ENCODE results near the gene MIF4GD. TPM values are rescaled to one million over a fixed set of nuclear protein-coding genes. Genes with fewer than 3 reads are reported as not detected.

Gene MIF4GD
- total and polyA plus RNA-seq, 10 of the 15 experiments (the other 5 are each of a cell fraction or from before 2014, with no cell fraction given): 22.8 to 96.2 (median 60.1) TPM

GRCh38 chr17:75271233-75271954 is 363 bp upstream of the MIF4GD start (continued):
- TF ChIP-seq ETV6 (conservative IDR thresholded peaks at IDR 0.05 in 1 of 2, IDR thresholded peaks at IDR 0.05 in 1 of 2; ENCODE audit: borderline replicate concordance in 1 of 2, low read depth in 1 of 2) (no peak), PBX3 (IDR thresholded peaks at IDR 0.05; ENCODE audit: insufficient replicate concordance, low read depth, low read length) (no peak), RB1 (IDR thresholded peaks at IDR 0.05; ENCODE audit: borderline replicate concordance) (peak; percentile 67; the same call in 1 of the 2 replicates), JUNB (IDR thresholded peaks at IDR 0.05) (no peak), MTA3 (IDR thresholded peaks at IDR 0.05; ENCODE audit: borderline replicate concordance, low read length) (no peak; the same call in 1 of the 2 replicates), POLR2A (IDR thresholded peaks at IDR 0.05; ENCODE audit: low read depth, low read length) (peak; percentile 79), BACH1 (IDR thresholded peaks at IDR 0.05; ENCODE audit: borderline replicate concordance) (peak; percentile 96), NBN (IDR thresholded peaks at IDR 0.05) (0 out of 2 replicates have a peak, but pooled peaks have one; percentile 39), KDM1A (IDR thresholded peaks at IDR 0.05; ENCODE audit: borderline replicate concordance) (no peak), TARDBP (IDR thresholded peaks at IDR 0.05; ENCODE audit: borderline replicate concordance) (no peak), ZBED1 (IDR thresholded peaks at IDR 0.05; ENCODE audit: borderline replicate concordance) (no peak; the same call in 1 of the 2 replicates), STAT1 (conservative IDR thresholded peaks at IDR 0.05) (0 out of 2 replicates have a peak, but pooled peaks have one; percentile 52), ZBTB4 (CRISPR knock-in tag; IDR thresholded peaks at IDR 0.05) (no peak), ZZZ3 (IDR thresholded peaks at IDR 0.05; ENCODE audit: control insufficient read depth, insufficient read length, low read depth) (no peak), USF2 (IDR thresholded peaks at IDR 0.05; ENCODE audit: borderline replicate concordance, low read depth, low read length) (no peak), YY1 (IDR thresholded peaks at IDR 0.05; ENCODE audit: low read depth, low read length) (peak; percentile 31; the same call in 1 of the 2 replicates), ZNF274 (IDR thresholded peaks at IDR 0.05; ENCODE audit: insufficient read depth, insufficient read length) (no peak), POLR2AphosphoS5 (IDR thresholded peaks at IDR 0.05; ENCODE audit: low read length) (no peak), ELK1 (IDR thresholded peaks at IDR 0.05; ENCODE audit: low read depth, low read length) (peak; percentile 41; the same call in 1 of the 2 replicates), MXI1 (IDR thresholded peaks at IDR 0.05; ENCODE audit: low read depth, low read length) (0 out of 2 replicates have a peak, but pooled peaks have one; percentile 51), GATAD2B (conservative IDR thresholded peaks at IDR 0.05; ENCODE audit: low read depth) (peak; percentile 91), NKRF (conservative IDR thresholded peaks at IDR 0.05) (peak; percentile 94)
